DND-41 (cell line): ENCODE data around the gene NAPB.

ENCODE experiments used
- EZH2 ChIP-seq: IDR thresholded peaks from 3 replicates; pipeline ENCODE4 v1.6.1; 2012; ENCODE audit warnings: borderline replicate concordance, low read depth, mild to moderate bottlenecking, moderate library complexity, low read length, inconsistent platforms; ENCODE audit not compliant: severe bottlenecking
- TF ChIP-seq, protein P1 (sequence below): IDR thresholded peaks from 2 replicates; pipeline ENCODE4 v1.5.1; 2012; ENCODE audit warnings: borderline replicate concordance, low read length, moderate library complexity, mild to moderate bottlenecking; ENCODE audit not compliant: poor library complexity, severe bottlenecking; ENCODE audit errors: extremely low read depth

DNA sequence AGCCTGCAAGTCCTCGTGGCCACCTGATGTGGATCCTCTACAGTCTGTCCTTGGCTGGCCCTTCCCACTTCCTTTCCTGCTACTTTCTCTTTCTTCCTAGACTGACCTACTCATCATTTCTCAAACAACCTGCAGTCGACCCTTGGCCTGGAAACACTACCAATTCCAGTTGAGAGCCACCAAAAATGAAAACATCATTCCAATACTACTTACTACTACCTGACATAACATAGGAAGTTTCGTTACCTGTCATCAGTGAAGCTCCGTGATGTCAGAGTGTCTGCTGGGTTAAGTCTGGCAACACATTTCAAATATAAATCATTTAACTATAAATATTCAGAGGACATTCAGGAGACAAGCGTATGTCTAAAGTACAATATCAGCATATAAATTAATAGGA is 45.5 kb downstream of the NAPB start:
- TF ChIP-seq, protein P1, sequence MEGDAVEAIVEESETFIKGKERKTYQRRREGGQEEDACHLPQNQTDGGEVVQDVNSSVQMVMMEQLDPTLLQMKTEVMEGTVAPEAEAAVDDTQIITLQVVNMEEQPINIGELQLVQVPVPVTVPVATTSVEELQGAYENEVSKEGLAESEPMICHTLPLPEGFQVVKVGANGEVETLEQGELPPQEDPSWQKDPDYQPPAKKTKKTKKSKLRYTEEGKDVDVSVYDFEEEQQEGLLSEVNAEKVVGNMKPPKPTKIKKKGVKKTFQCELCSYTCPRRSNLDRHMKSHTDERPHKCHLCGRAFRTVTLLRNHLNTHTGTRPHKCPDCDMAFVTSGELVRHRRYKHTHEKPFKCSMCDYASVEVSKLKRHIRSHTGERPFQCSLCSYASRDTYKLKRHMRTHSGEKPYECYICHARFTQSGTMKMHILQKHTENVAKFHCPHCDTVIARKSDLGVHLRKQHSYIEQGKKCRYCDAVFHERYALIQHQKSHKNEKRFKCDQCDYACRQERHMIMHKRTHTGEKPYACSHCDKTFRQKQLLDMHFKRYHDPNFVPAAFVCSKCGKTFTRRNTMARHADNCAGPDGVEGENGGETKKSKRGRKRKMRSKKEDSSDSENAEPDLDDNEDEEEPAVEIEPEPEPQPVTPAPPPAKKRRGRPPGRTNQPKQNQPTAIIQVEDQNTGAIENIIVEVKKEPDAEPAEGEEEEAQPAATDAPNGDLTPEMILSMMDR, result no peak
- no peak for TF ChIP-seq EZH2
